ENCODE measurements around the gene NEGR1.

DNA sequence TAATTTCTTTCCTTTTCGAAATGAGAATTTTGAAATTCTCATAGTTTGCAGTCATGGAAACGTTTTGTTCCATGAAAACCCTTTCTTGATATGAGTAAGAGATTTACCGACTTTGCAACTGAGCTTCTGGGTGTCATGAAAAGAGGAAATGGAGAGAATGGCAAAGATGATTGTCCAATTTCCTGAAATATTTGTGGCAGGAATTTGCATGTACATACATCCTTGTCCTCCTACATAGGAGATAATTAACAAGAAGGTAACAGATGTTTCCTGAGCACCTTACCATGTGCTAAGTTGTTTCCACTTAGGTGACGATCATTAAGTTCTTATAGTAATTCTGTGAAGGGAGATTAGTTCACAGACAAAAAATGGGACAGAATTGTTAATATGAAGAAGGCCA is 170.7 kb downstream of the NEGR1 start:
- TF ChIP-seq, protein P1, sequence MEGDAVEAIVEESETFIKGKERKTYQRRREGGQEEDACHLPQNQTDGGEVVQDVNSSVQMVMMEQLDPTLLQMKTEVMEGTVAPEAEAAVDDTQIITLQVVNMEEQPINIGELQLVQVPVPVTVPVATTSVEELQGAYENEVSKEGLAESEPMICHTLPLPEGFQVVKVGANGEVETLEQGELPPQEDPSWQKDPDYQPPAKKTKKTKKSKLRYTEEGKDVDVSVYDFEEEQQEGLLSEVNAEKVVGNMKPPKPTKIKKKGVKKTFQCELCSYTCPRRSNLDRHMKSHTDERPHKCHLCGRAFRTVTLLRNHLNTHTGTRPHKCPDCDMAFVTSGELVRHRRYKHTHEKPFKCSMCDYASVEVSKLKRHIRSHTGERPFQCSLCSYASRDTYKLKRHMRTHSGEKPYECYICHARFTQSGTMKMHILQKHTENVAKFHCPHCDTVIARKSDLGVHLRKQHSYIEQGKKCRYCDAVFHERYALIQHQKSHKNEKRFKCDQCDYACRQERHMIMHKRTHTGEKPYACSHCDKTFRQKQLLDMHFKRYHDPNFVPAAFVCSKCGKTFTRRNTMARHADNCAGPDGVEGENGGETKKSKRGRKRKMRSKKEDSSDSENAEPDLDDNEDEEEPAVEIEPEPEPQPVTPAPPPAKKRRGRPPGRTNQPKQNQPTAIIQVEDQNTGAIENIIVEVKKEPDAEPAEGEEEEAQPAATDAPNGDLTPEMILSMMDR (conservative IDR thresholded peaks at IDR 0.05): no peak
- TF ChIP-seq EZH2 (IDR thresholded peaks at IDR 0.05; ENCODE audit: low read depth): no peak

All from PC-9 (cell line).